GM04503 (cell line): ENCODE data around the gene UNC45A.
"Not testable (repeated sequence)": the region's sequence is repeated elsewhere in the genome, so short reads cannot be mapped to it uniquely, and the experiment has no call there.

Experiments
- DNase-seq: peaks from one replicate; pipeline ENCODE4 v3.0.0-alpha.2; 2012; ENCODE audit warnings: low read depth

UNC45A gene

GRCh38 chr15:90903733-90904536 is 31.1 kb upstream of the UNC45A start:
- no peak for DNase-seq

DNA sequence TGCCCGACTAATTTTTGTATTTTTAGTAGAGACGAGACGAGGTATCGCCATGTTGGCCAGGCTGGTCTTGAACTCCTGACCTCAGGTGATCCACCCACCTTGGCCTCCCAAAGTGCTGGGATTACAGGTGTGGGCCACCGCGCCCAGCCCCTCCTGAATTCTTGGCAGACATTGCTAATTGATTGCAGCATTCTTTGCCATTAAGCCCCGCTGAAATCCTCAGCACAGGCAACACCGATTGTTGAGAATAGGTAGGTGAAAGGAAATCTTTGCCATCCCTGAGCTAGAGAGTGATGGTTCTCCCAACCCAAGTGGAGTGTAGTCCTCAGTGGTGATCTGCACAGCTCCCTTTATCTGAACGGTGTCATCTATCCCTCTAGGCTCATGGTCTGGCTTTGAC is 30.3 kb upstream of the UNC45A start:
- no peak for DNase-seq

- no peak for DNase-seq
Measured at GRCh38 chr15:90905306-90906180, 29.5 kb upstream of the UNC45A start.

DNA sequence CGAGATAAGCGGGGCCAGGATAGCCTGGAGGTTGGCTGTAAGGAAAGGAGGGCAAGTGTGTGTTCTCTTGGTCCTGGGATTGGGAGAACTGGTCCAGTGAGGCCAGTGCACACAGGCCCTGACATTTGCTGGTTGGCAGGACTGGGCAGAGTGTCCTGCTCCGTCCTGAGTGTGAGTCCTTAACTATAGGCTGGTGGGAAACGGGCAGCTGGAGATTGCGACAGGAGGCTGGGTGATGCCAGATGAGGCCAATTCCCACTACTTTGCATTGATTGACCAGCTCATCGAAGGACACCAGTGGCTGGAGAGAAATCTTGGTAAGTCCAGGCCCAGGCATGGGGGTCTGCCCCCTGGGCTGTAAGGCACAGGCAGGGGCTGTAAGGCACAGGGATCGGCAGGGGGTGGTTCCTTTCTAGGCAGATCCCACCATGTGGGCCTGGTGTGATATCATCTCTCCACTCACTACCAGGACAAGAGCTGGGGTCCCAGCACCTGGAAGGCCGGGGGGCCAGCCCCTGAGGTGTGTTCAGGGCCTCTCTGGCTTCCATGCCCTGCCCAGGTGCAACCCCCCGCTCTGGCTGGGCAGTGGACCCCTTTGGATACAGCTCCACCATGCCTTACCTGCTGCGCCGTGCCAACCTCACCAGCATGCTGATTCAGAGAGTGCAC is 28.8 kb upstream of the UNC45A start:
- DNase-seq: no peak

- DNase-seq: no peak
Measured at GRCh38 chr15:90907051-90907660, 27.9 kb upstream of the UNC45A start.

- DNase-seq: no peak
Measured at GRCh38 chr15:90907838-90908507, 27.1 kb upstream of the UNC45A start.

DNA sequence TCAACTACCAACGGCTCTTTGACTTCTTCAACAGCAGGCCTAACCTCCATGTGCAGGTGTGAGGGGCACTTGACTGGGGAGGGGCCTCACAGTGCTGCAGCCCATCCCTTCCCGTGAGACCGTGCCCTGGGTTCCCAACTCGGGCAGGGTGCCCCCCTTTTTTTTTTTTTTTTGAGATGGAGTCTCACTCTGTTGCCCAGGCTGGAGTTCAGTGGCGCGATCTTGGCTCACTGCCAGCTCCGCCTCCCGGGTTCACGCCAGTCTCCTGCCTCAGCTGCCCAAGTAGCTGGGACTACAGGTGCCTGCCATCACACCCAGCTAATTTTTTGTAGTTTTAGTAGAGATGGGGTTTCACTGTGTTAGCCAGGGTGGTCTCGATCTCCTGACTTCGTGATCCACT is 25.6 kb upstream of the UNC45A start:
- not testable (repeated sequence) for DNase-seq

DNA sequence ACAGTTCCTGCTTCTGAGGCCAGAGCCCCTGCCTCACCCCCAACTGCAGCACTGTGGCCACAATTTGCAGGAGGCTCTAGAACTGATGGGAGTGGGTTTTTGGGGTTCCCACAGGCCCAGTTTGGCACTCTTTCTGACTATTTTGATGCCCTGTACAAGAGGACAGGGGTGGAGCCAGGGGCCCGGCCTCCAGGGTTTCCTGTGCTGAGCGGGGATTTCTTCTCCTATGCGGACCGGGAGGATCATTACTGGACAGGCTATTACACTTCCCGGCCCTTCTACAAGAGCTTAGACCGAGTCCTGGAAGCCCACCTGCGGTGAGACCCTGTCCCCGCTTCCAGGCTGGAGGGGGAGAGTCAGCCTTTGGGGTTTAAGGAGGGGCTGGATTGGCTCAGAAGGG is 25.1 kb upstream of the UNC45A start:
- no peak for DNase-seq

GRCh38 chr15:90910441-90911301 is 24.4 kb upstream of the UNC45A start:
- DNase-seq: no peak

GRCh38 chr15:90911302-90911623 is 23.8 kb upstream of the UNC45A start:
- DNase-seq: no peak

GRCh38 chr15:90911906-90912769 is 22.9 kb upstream of the UNC45A start:
- no peak for DNase-seq

DNA sequence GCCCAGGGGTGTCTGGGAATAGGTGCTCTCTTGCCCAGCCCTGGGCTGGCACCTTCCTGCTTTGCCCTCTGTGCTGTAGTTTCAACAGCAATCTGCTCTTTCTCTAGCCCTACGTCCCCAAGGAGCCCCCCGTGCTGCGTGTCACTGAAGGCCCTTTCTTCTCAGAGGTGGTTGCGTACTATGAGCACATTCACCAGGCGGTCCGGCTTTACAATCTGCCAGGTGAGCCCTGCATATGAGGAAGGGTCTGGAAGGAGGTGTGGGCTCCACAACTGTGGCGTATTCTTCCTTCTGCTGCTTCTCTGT is 22.4 kb upstream of the UNC45A start:
- no peak for DNase-seq

DNA sequence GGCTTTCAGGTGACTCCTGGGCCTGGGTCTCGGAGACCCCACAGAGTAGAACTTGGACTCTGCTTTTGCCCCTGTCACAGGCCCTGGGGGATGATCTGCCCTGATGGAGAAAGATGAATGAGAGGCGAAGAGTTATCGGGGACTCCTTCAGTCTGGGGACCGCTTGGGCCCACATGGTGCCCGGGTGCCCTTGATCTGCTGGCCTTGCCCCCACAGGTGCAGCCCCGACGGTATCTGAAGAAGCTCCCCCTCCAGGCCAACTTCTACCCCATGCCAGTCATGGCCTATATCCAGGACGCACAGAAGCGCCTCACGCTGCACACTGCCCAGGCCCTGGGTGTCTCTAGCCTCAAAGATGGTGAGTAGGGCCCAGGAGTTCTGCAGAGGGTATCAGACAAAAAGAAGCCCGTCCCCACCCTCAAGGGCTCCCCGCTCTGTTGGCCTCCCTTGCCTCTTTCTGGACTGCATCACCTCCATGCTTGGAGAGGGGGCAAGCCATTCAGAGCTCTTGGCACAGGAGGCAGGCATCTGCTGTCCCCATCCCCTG is 21.6 kb upstream of the UNC45A start:
- no peak for DNase-seq

GRCh38 chr15:90914305-90915080 is 20.6 kb upstream of the UNC45A start:
- DNase-seq: no peak

- no peak for DNase-seq
Measured at GRCh38 chr15:90915216-90915807, 19.8 kb upstream of the UNC45A start.

DNA sequence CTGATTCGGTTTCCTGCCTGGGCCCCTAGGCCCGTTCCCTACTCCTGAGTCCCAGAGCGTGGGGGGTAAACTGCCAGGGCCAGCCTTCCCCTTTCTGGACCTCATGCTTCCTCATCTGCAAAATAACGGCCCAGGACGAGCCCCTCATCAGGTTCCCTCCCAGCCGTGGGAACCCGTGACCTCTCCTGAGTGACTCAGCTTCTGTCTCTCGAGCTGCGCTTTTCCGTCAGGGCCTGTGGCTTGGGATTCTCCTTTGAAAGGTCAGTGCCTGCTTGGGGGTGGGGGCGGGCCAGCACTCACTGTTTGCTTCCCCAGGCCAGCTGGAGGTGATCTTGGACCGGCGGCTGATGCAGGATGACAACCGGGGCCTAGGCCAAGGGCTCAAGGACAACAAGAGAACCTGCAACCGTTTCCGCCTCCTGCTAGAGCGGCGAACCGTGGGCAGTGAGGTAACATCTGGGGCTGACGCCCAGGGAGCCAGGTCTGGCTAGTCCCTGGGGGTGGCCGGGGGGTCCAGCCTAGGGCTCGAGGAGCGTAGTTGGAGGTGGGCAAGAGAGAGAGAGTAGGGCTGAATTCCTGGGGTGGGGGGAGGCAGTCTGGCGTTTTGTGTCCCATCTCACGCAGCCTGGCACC is 19.2 kb upstream of the UNC45A start:
- no peak for DNase-seq

DNA sequence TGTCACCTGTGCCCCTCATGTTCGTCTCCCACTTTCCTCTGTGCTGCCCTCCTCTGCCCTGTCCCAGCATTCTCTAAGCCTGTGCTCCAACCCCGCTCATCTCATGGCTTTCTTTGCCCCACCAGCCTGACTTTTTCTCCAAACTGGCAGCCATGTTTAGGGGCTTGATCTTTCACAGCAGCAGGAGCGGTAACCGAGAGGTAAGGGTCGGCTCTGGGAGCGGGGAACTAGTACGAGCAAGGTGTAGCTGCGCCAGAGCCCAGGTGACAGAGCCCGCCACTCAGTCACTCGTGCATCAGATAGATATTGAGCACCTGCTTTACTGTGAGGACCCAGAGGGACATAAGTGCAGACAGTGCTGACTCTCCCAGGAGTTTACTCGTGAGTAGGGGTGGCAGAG is 18.6 kb upstream of the UNC45A start:
- DNase-seq: no peak

- DNase-seq: no peak
Measured at GRCh38 chr15:90917569-90917968, 17.5 kb upstream of the UNC45A start.
